Measurements from ENCODE around the gene CHI3L2.

DNA sequence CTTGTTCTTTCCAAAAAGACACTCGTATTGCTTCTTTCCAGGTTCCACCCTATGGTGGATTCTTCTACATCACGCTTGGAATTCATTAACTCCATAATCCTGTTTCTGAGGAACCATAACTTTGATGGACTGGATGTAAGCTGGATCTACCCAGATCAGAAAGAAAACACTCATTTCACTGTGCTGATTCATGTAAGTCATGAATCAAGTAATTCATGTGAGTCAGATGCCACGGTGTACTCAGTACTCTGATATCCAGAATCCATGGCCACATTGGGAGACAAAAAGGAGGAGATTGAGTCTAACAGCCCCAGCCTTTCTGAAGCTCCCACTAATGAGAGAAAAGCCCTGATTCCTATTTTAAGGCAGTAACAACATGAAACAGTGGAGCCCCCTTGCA lies 7.4 kb downstream of the CHI3L2 start:
- no peak for TF ChIP-seq EZH2phosphoT487 (IDR thresholded peaks at IDR 0.05; ENCODE audit: low read length)
- no peak for TF ChIP-seq CTCF (IDR thresholded peaks at IDR 0.05; ENCODE audit: low read length)
- no peak for TF ChIP-seq EZH2 (optimal IDR thresholded peaks at IDR 0.05; ENCODE audit: low read depth, low read length)
